Ishikawa (cell line): ENCODE data around the gene NOL4L.

Experiments used
- CEBPB ChIP-seq: IDR thresholded peaks from 2 replicates; pipeline ENCODE4 v1.6.1; 2012
- CREB1 ChIP-seq: IDR thresholded peaks from 2 replicates; pipeline ENCODE4 v1.6.1; 2012; ENCODE audit warnings: low read depth
- EP300 ChIP-seq: IDR thresholded peaks from 2 replicates; pipeline ENCODE4 v1.6.1; 2012; ENCODE audit warnings: borderline replicate concordance
- FOXM1 ChIP-seq: IDR thresholded peaks from 2 replicates; pipeline ENCODE4 v1.6.1; 2012; ENCODE audit warnings: low read depth, borderline replicate concordance
- NFIC ChIP-seq: IDR thresholded peaks from 2 replicates; pipeline ENCODE4 v1.6.1; 2012
- RAD21 ChIP-seq: IDR thresholded peaks from 2 replicates; pipeline ENCODE4 v1.6.1; 2012; ENCODE audit warnings: low read depth
- TAF1 ChIP-seq: IDR thresholded peaks from 2 replicates; pipeline ENCODE4 v1.6.1; 2012; ENCODE audit warnings: low read depth, mild to moderate bottlenecking
- TEAD4 ChIP-seq: IDR thresholded peaks from 2 replicates; pipeline ENCODE4 v1.6.1; 2012
- USF1 ChIP-seq: IDR thresholded peaks from 2 replicates; pipeline ENCODE4 v1.6.1; 2012
- YY1 ChIP-seq: IDR thresholded peaks from 2 replicates; pipeline ENCODE4 v1.6.1; 2012; ENCODE audit warnings: low read depth
- ZBTB7A ChIP-seq: IDR thresholded peaks from 2 replicates; pipeline ENCODE4 v1.6.1; 2012; ENCODE audit warnings: low read depth
- TF ChIP-seq, protein P1 (sequence below): IDR thresholded peaks from 2 replicates; pipeline ENCODE4 v1.6.1; 2012; ENCODE audit warnings: low read depth, mild to moderate bottlenecking
- TF ChIP-seq, protein P2 (sequence below): IDR thresholded peaks from 2 replicates; pipeline ENCODE4 v1.6.1; 2012

DNA sequence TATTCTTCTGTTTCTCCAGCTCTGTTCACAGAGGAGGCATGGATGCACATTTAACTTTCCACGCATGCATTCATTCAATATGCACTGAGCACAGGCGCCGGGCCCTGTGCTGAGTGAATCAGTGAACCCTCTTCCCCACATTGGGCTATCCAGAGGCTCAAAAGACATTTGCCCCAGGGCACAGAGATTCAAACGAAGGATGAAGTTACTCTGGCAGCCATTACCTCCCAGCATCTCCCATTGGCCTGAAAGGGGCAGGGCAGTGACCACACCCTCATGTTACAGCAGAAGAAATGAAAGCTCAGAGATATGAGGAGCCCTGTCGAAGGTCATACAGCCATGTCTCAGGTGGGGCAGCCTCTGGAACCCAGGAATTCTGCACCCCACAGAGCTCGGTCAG, 26.7 kb upstream of the NOL4L start:
- TF ChIP-seq YY1: no peak
- TF ChIP-seq FOXM1: no peak
- no peak for TF ChIP-seq CEBPB
- TF ChIP-seq, protein P1, sequence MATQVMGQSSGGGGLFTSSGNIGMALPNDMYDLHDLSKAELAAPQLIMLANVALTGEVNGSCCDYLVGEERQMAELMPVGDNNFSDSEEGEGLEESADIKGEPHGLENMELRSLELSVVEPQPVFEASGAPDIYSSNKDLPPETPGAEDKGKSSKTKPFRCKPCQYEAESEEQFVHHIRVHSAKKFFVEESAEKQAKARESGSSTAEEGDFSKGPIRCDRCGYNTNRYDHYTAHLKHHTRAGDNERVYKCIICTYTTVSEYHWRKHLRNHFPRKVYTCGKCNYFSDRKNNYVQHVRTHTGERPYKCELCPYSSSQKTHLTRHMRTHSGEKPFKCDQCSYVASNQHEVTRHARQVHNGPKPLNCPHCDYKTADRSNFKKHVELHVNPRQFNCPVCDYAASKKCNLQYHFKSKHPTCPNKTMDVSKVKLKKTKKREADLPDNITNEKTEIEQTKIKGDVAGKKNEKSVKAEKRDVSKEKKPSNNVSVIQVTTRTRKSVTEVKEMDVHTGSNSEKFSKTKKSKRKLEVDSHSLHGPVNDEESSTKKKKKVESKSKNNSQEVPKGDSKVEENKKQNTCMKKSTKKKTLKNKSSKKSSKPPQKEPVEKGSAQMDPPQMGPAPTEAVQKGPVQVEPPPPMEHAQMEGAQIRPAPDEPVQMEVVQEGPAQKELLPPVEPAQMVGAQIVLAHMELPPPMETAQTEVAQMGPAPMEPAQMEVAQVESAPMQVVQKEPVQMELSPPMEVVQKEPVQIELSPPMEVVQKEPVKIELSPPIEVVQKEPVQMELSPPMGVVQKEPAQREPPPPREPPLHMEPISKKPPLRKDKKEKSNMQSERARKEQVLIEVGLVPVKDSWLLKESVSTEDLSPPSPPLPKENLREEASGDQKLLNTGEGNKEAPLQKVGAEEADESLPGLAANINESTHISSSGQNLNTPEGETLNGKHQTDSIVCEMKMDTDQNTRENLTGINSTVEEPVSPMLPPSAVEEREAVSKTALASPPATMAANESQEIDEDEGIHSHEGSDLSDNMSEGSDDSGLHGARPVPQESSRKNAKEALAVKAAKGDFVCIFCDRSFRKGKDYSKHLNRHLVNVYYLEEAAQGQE: no peak
- TF ChIP-seq RAD21: no peak
- TF ChIP-seq EP300: no peak
- no peak for TF ChIP-seq USF1
- TF ChIP-seq, protein P2, sequence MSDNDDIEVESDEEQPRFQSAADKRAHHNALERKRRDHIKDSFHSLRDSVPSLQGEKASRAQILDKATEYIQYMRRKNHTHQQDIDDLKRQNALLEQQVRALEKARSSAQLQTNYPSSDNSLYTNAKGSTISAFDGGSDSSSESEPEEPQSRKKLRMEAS: no peak
- TF ChIP-seq TAF1: no peak
- TF ChIP-seq ZBTB7A: no peak
- TF ChIP-seq NFIC: no peak
- TF ChIP-seq TEAD4: no peak
- TF ChIP-seq CREB1: no peak
